Parathyroid adenoma (tissue), 2 donors: ENCODE data around the gene SIPA1L3.

Source experiments
- H2AFZ ChIP-seq: fragments of 300-600 bp; sonication (generic); one replicate; pipeline ENCODE4 v1.7.0; 2017; ENCODE audit warnings: antibody characterized with exemption, mild to moderate bottlenecking
- H3K27ac ChIP-seq: fragments of 300-600 bp; sonication (generic); one replicate; pipeline ENCODE4 v1.7.0; 2017
- H3K27me3 ChIP-seq: fragments of 300-600 bp; sonication (generic); one replicate; pipeline ENCODE4 v1.7.0; 2017; ENCODE audit warnings: low read length; ENCODE audit not compliant: control insufficient read depth, insufficient read depth
- H3K36me3 ChIP-seq: fragments of 300-600 bp; sonication (generic); one replicate; pipeline ENCODE4 v1.7.0; 2017; ENCODE audit warnings: low read length; ENCODE audit not compliant: control insufficient read depth, insufficient read depth
- H3K4me1 ChIP-seq: fragments of 300-600 bp; sonication (generic); one replicate; pipeline ENCODE4 v1.7.0; 2017; ENCODE audit warnings: control low read depth
- H3K4me2 ChIP-seq: fragments of 300-600 bp; sonication (generic); one replicate; pipeline ENCODE4 v1.7.0; 2017; ENCODE audit warnings: low read length
- H3K4me3 ChIP-seq: fragments of 300-600 bp; sonication (generic); one replicate; pipeline ENCODE4 v1.7.0; 2017; ENCODE audit warnings: low read depth, low read length
- H3K79me2 ChIP-seq: fragments of 300-600 bp; sonication (generic); one replicate; pipeline ENCODE4 v1.7.0; 2017; ENCODE audit warnings: control low read depth
- H3K9ac ChIP-seq: fragments of 300-600 bp; sonication (generic); one replicate; pipeline ENCODE4 v1.7.0; 2017; ENCODE audit warnings: mild to moderate bottlenecking
- H3K9me3 ChIP-seq: fragments of 300-600 bp; sonication (generic); one replicate; pipeline ENCODE4 v1.7.0; 2017; ENCODE audit warnings: low read length; ENCODE audit not compliant: control insufficient read depth
- TF ChIP-seq, protein P1 (sequence below): fragments of 300-600 bp; sonication (generic); IDR thresholded peaks from one replicate; pipeline ENCODE4 v1.7.0; 2017; ENCODE audit warnings: antibody characterized with exemption, mild to moderate bottlenecking
- donor health status: primary hyperparathyroidism.

Gene SIPA1L3

DNA sequence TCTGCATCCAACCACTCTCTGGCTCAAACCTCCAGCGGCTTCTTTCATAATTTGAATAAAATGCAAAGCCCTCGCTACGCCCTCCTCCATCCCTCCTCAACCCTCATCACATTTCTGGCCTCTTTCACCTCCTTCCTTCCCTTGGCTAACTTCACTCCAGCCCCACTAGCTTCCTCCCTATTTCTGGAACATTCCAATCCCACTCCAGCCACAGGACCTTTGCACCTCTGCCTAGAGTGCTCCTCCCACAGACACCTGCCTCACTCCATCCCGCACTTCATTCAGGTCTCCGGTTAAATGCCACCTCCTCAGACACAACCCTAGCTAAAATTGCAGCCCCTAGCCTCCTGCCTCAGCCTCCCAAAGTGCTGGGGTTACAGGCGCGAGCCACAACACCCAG lies 324.9 kb downstream of the SIPA1L3 start:
- H3K79me2 ChIP-seq = no peaks in the 10 kb centered on the region
- no peak overlapping the region for H3K4me3 ChIP-seq
- H3K4me1 ChIP-seq = peaks cover 3% of the 10 kb centered on the region
- H2AFZ ChIP-seq = no peak overlapping the region
- no peaks in the 10 kb centered on the region for H3K36me3 ChIP-seq
- H3K9ac ChIP-seq = no peak overlapping the region
- H3K27ac ChIP-seq = no peak overlapping the region
- H3K27me3 ChIP-seq = peaks cover 4% of the 10 kb centered on the region
- TF ChIP-seq, protein P1, sequence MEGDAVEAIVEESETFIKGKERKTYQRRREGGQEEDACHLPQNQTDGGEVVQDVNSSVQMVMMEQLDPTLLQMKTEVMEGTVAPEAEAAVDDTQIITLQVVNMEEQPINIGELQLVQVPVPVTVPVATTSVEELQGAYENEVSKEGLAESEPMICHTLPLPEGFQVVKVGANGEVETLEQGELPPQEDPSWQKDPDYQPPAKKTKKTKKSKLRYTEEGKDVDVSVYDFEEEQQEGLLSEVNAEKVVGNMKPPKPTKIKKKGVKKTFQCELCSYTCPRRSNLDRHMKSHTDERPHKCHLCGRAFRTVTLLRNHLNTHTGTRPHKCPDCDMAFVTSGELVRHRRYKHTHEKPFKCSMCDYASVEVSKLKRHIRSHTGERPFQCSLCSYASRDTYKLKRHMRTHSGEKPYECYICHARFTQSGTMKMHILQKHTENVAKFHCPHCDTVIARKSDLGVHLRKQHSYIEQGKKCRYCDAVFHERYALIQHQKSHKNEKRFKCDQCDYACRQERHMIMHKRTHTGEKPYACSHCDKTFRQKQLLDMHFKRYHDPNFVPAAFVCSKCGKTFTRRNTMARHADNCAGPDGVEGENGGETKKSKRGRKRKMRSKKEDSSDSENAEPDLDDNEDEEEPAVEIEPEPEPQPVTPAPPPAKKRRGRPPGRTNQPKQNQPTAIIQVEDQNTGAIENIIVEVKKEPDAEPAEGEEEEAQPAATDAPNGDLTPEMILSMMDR = no peak
- no peaks in the 10 kb centered on the region for H3K9me3 ChIP-seq
- no peak overlapping the region for H3K4me2 ChIP-seq

DNA sequence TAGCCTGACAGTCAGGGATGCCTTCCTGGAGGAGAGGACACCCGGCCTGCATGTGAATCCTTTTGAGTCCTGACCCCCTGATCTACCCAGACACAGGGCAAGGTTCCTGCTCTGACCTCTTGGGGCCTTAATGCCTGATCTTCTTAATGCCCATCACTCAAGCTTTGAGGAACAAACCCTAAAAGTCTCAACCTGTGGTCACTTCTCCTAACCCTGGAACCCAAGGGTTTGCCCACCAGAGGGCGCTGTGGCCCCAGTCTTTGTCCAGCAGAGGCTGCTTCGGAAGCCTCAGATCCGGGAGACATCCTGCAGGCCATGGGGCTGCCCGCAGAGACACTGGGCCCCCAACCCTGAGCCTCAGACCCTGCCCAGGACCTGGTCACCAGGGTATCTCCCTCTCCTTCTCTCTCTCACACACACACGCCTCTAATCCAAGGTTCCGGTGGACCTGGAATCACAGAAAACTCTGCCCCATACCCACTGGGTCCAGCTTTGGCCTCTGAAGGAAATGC lies 326.8 kb downstream of the SIPA1L3 start:
- H2AFZ ChIP-seq = no peak overlapping the region
- no peak overlapping the region for H3K4me3 ChIP-seq
- no peaks in the 10 kb centered on the region for H3K79me2 ChIP-seq
- H3K36me3 ChIP-seq = no peaks in the 10 kb centered on the region
- no peak overlapping the region for H3K27ac ChIP-seq
- no peak overlapping the region for H3K9ac ChIP-seq
- peaks cover 1% of the 10 kb centered on the region for H3K4me1 ChIP-seq
- no peak overlapping the region for H3K4me2 ChIP-seq
- H3K27me3 ChIP-seq = peaks cover 4% of the 10 kb centered on the region
- H3K9me3 ChIP-seq = no peaks in the 10 kb centered on the region
- TF ChIP-seq, protein P1 = peak; percentile 51

DNA sequence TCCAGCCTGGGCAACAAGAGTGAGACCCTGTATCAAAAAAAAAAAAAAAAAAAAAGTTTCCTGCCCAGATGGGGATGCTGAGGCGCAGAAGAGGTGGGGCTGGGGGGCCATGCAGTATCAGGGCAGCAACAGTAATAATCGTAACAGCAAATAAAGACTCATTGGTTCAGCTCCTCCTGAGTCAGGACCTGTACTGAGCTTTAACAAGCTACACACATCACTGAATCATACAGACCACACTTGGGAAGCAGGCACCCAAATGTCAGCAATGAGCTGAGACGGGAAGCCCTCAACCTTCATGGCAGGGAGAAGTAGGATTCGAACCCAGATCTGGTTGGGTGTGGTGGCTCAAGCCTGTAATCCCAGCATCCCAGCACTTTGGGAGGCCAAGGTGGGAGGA lies 327.6 kb downstream of the SIPA1L3 start:
- H3K27me3 ChIP-seq = no peaks in the 10 kb centered on the region
- H3K27ac ChIP-seq = no peak overlapping the region
- no peaks in the 10 kb centered on the region for H3K9me3 ChIP-seq

DNA sequence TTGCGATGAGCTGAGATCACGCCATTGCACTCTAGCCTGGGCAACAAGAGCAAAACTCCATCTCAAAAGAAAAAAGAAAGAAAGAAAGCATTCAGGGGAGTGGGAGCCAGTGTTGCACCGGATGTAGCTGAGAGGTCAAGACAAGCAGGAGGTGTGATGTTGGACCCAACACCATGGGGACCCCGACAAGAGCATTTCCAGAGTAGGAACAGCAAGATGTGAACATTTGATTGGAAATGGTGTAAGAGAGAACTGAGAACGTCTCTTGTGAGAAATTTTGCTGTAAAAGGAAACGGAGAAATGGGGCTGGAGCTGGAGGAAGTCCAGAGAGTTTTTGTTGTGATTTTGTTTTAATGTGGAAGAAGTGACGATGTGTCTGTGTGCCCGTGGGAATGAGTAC lies 332.8 kb downstream of the SIPA1L3 start:
- H3K4me3 ChIP-seq = no peak overlapping the region
- no peak overlapping the region for H3K27ac ChIP-seq
- no peaks in the 10 kb centered on the region for H3K4me1 ChIP-seq
- no peaks in the 10 kb centered on the region for H3K79me2 ChIP-seq
- no peak overlapping the region for H3K9ac ChIP-seq
- TF ChIP-seq, protein P1 = no peak
- no peak overlapping the region for H3K4me2 ChIP-seq
- no peaks in the 10 kb centered on the region for H3K9me3 ChIP-seq
- H3K27me3 ChIP-seq = no peaks in the 10 kb centered on the region
- H2AFZ ChIP-seq = no peak overlapping the region
- H3K36me3 ChIP-seq = no peaks in the 10 kb centered on the region

More for the DNA sequence above, 327.6 kb downstream of the SIPA1L3 start:
- H3K79me2 ChIP-seq = no peaks in the 10 kb centered on the region
- H3K36me3 ChIP-seq = no peaks in the 10 kb centered on the region
- H3K4me2 ChIP-seq = no peak overlapping the region
- H3K4me1 ChIP-seq = no peaks in the 10 kb centered on the region
- H2AFZ ChIP-seq = no peak overlapping the region
- no peak overlapping the region for H3K9ac ChIP-seq
- no peak overlapping the region for H3K4me3 ChIP-seq
- TF ChIP-seq, protein P1 = no peak

DNA sequence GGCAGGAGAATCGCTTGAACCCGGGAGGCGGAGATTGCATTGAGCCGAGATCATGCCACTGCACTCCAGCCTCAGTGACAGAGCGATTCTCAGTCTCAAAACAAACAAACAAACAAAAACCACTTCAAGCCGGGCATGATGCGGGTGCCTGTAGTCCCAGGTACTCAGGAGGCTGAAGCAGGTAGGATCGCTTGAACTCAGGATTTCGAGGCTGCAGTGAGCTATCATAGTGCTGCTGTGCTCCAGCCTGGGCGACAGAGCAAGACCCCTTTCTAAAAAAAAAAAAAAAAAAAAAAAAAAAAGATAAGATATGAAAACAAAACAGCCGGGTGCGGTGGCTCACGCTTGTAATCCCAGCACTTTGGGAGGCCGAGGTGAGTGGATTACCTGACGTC lies 336.3 kb downstream of the SIPA1L3 start:
- no peak overlapping the region for H3K27ac ChIP-seq
- no peaks in the 10 kb centered on the region for H3K79me2 ChIP-seq
- H2AFZ ChIP-seq = peak overlapping the region; percentile 78
- H3K9ac ChIP-seq = no peak overlapping the region
- no peaks in the 10 kb centered on the region for H3K27me3 ChIP-seq
- no peak overlapping the region for H3K4me3 ChIP-seq
- TF ChIP-seq, protein P1 = no peak
- H3K9me3 ChIP-seq = no peaks in the 10 kb centered on the region
- H3K36me3 ChIP-seq = no peaks in the 10 kb centered on the region
- no peaks in the 10 kb centered on the region for H3K4me1 ChIP-seq
- peak overlapping the region; percentile 59 for H3K4me2 ChIP-seq
